Panc1 (cell line): ENCODE data around the gene SRGAP2B.
"Not testable (repeated sequence)": the region's sequence is repeated elsewhere in the genome, so short reads cannot be mapped to it uniquely, and the experiment has no call there.

Experiments used
- TCF7L2 ChIP-seq: IDR thresholded peaks from 2 replicates; pipeline ENCODE4 v1.6.1; 2011; ENCODE audit warnings: mild to moderate bottlenecking, low read depth, low read length, inconsistent platforms
- TF ChIP-seq, protein P1 (sequence below): fragments of 450-650 bp; IDR thresholded peaks from 2 replicates; pipeline ENCODE4 v1.5.1; 2017; ENCODE audit warnings: mild to moderate bottlenecking
- TF ChIP-seq, protein P2 (sequence below), 2 experiments: IDR thresholded peaks; 2 replicates each; pipeline ENCODE4 v1.6.1; 2011 to 2012; ENCODE audit warnings: low read depth in 2 of 2, control low read depth in 1 of 2, low read length in 1 of 2, mild to moderate bottlenecking in 1 of 2, moderate library complexity in 1 of 2; ENCODE audit not compliant: insufficient read depth in 1 of 2

DNA sequence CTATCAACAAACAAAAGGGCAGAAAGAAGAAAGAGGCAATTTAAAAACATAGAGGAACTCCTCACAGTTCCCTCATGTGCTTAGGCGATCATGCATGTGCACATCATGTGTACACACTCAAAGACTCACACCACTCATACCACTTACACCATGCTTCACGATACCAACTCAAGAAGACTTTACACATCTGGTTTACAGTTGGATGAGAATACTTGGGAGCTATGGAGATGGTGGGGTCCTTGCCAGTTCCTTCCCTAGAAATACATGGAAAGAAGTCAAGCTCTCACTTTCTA, 96.2 kb downstream of the SRGAP2B start:
- TF ChIP-seq, protein P1, sequence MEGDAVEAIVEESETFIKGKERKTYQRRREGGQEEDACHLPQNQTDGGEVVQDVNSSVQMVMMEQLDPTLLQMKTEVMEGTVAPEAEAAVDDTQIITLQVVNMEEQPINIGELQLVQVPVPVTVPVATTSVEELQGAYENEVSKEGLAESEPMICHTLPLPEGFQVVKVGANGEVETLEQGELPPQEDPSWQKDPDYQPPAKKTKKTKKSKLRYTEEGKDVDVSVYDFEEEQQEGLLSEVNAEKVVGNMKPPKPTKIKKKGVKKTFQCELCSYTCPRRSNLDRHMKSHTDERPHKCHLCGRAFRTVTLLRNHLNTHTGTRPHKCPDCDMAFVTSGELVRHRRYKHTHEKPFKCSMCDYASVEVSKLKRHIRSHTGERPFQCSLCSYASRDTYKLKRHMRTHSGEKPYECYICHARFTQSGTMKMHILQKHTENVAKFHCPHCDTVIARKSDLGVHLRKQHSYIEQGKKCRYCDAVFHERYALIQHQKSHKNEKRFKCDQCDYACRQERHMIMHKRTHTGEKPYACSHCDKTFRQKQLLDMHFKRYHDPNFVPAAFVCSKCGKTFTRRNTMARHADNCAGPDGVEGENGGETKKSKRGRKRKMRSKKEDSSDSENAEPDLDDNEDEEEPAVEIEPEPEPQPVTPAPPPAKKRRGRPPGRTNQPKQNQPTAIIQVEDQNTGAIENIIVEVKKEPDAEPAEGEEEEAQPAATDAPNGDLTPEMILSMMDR = not testable (repeated sequence)
- TF ChIP-seq, protein P2, sequence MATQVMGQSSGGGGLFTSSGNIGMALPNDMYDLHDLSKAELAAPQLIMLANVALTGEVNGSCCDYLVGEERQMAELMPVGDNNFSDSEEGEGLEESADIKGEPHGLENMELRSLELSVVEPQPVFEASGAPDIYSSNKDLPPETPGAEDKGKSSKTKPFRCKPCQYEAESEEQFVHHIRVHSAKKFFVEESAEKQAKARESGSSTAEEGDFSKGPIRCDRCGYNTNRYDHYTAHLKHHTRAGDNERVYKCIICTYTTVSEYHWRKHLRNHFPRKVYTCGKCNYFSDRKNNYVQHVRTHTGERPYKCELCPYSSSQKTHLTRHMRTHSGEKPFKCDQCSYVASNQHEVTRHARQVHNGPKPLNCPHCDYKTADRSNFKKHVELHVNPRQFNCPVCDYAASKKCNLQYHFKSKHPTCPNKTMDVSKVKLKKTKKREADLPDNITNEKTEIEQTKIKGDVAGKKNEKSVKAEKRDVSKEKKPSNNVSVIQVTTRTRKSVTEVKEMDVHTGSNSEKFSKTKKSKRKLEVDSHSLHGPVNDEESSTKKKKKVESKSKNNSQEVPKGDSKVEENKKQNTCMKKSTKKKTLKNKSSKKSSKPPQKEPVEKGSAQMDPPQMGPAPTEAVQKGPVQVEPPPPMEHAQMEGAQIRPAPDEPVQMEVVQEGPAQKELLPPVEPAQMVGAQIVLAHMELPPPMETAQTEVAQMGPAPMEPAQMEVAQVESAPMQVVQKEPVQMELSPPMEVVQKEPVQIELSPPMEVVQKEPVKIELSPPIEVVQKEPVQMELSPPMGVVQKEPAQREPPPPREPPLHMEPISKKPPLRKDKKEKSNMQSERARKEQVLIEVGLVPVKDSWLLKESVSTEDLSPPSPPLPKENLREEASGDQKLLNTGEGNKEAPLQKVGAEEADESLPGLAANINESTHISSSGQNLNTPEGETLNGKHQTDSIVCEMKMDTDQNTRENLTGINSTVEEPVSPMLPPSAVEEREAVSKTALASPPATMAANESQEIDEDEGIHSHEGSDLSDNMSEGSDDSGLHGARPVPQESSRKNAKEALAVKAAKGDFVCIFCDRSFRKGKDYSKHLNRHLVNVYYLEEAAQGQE (IDR thresholded peaks at IDR 0.05; ENCODE audit: insufficient read depth in 1 of 2, low read depth in 2 of 2, low read length in 1 of 2) = not testable (repeated sequence)
- TF ChIP-seq TCF7L2 = not testable (repeated sequence)
